Karpas-422 (cell line): Measurements from ENCODE around the gene CILP. TPM values are rescaled to one million over a fixed set of nuclear protein-coding genes. Genes with fewer than 3 reads are reported as not detected.

ENCODE experiments used
- DNase-seq: peaks from one replicate; pipeline ENCODE4 v3.0.0-alpha.2; 2015
- H2AFZ ChIP-seq: fragments of 200-600 bp; sonication (generic); 2 replicates; pipeline ENCODE4 v1.6.1; 2014; ENCODE audit warnings: antibody characterized with exemption, low read length, mixed read lengths
- H3K27ac ChIP-seq: fragments of 200-600 bp; sonication (generic); 2 replicates; pipeline ENCODE4 v1.5.1; 2014; ENCODE audit warnings: mild to moderate bottlenecking, low read length, moderate library complexity
- H3K27me3 ChIP-seq: fragments of 200-600 bp; sonication (generic); 2 replicates; pipeline ENCODE4 v1.6.1; 2014; ENCODE audit warnings: low read length, mixed read lengths
- H3K36me3 ChIP-seq: fragments of 200-600 bp; sonication (generic); 2 replicates; pipeline ENCODE4 v1.6.1; 2014; ENCODE audit warnings: low read length, mixed read lengths; ENCODE audit not compliant: insufficient read depth
- H3K4me1 ChIP-seq: fragments of 200-600 bp; sonication (generic); 2 replicates; pipeline ENCODE4 v1.6.1; 2014; ENCODE audit warnings: mild to moderate bottlenecking, low read length, mixed read lengths
- H3K4me2 ChIP-seq: fragments of 200-600 bp; sonication (generic); 2 replicates; pipeline ENCODE4 v1.6.1; 2014; ENCODE audit warnings: low read length, low read depth, mild to moderate bottlenecking; ENCODE audit not compliant: poor library complexity, severe bottlenecking
- H3K4me3 ChIP-seq: fragments of 200-600 bp; sonication (generic); 2 replicates; pipeline ENCODE4 v1.5.1; 2014; ENCODE audit warnings: mild to moderate bottlenecking, antibody characterized with exemption, low read length, mixed read lengths
- H3K79me2 ChIP-seq: fragments of 200-600 bp; sonication (generic); 2 replicates; pipeline ENCODE4 v1.6.1; 2014; ENCODE audit warnings: mild to moderate bottlenecking, low read length, mixed read lengths
- H3K9ac ChIP-seq: fragments of 200-600 bp; sonication (generic); 2 replicates; pipeline ENCODE4 v1.6.0; 2014; ENCODE audit warnings: low read length
- H3K9me2 ChIP-seq: fragments of 200-600 bp; sonication (generic), shearing (Covaris generic); replicated peaks from 2 replicates; pipeline ENCODE4 v1.6.0; 2014; ENCODE audit warnings: mild to moderate bottlenecking, low read length, moderate library complexity; ENCODE audit not compliant: insufficient read depth
- H3K9me3 ChIP-seq: fragments of 300-700, 200-600 bp; sonication (generic); 2 replicates; pipeline ENCODE4 v1.6.1; 2014; ENCODE audit warnings: low read length, mixed read lengths
- H4K20me1 ChIP-seq: fragments of 200-600 bp; sonication (generic); 2 replicates; pipeline ENCODE4 v1.6.1; 2014; ENCODE audit warnings: mild to moderate bottlenecking, antibody characterized with exemption, low read length, low read depth; ENCODE audit not compliant: insufficient read depth
- total RNA-seq: library from RNA; depleted of rRNA; stranded (reverse); fragments of >200 nt; shearing (Covaris generic); gene quantifications from 2 replicates; pipeline ENCODE4 v1.2.3, GENCODE V29; 2014; ENCODE audit warnings: low replicate concordance; rRNA removed

CILP gene
- total RNA-seq: 0.04 TPM in 1 of 2 replicates, not detected in the other

GRCh38 chr15:65210770-65211481 is at the start of gene CILP:
CILP (minus strand) TSS chr15:65211473; CDS start chr15:65209755, 1,718 bp downstream.
- no peak within 1 kb of the TSS for H3K4me3 ChIP-seq
- H3K9me2 ChIP-seq: no peaks in the 10 kb centered on the region
- H3K9me3 ChIP-seq: no peaks in the 10 kb centered on the region
- peak within 1 kb of the TSS; percentile 34; the same call in 1 of the 2 replicates for H2AFZ ChIP-seq
- peaks cover 11% of the 10 kb centered on the region for H3K4me1 ChIP-seq
- no peaks in the 10 kb centered on the region for H3K36me3 ChIP-seq
- no peaks in the 10 kb centered on the region for H3K79me2 ChIP-seq
- H3K27ac ChIP-seq: no peak within 1 kb of the TSS
- no peak within 1 kb of the TSS for H3K9ac ChIP-seq
- DNase-seq: no peak
- no peak within 1 kb of the TSS for H3K4me2 ChIP-seq
- H3K27me3 ChIP-seq: no peaks in the 10 kb centered on the region
- H4K20me1 ChIP-seq: no peaks in the 10 kb centered on the region

GRCh38 chr15:65260968-65261367 is 49.7 kb upstream of the CILP start:
- no peaks in the 10 kb centered on the region for H3K79me2 ChIP-seq
- H3K4me2 ChIP-seq: no peak overlapping the region
- DNase-seq: no peak
- H3K9ac ChIP-seq: no peak overlapping the region
- 0 out of 2 replicates have a peak, but pooled peaks cover 4% of the 10 kb centered on the region for H3K36me3 ChIP-seq
- H3K4me3 ChIP-seq: no peak overlapping the region
- H3K27me3 ChIP-seq: no peaks in the 10 kb centered on the region
- no peaks in the 10 kb centered on the region for H4K20me1 ChIP-seq
- no peaks in the 10 kb centered on the region for H3K4me1 ChIP-seq
- H2AFZ ChIP-seq: no peak overlapping the region
- H3K27ac ChIP-seq: no peak overlapping the region
- H3K9me2 ChIP-seq: no peaks in the 10 kb centered on the region
- no peaks in the 10 kb centered on the region for H3K9me3 ChIP-seq

GRCh38 chr15:65259367-65259797 is 48.1 kb upstream of the CILP start:
- 0 out of 2 replicates have a peak, but pooled peaks cover 4% of the 10 kb centered on the region for H3K36me3 ChIP-seq

GRCh38 chr15:65258375-65259262 is 47.3 kb upstream of the CILP start:
- H3K36me3 ChIP-seq: 0 out of 2 replicates have a peak, but pooled peaks cover 4% of the 10 kb centered on the region
- H3K4me3 ChIP-seq: no peak overlapping the region
- no peaks in the 10 kb centered on the region for H3K27me3 ChIP-seq

More at GRCh38 chr15:65259367-65259797, 48.1 kb upstream of the CILP start:
- Histone ChIP-seq H3K4me1 (no peaks in the 10 kb centered on the region), H3K9ac (no peak overlapping the region), H3K4me3 (no peak overlapping the region), H3K27me3 (no peaks in the 10 kb centered on the region), H2AFZ (no peak overlapping the region), H3K79me2 (no peaks in the 10 kb centered on the region), H4K20me1 (no peaks in the 10 kb centered on the region), H3K4me2 (no peak overlapping the region), H3K9me2 (no peaks in the 10 kb centered on the region), H3K9me3 (no peaks in the 10 kb centered on the region), H3K27ac (no peak overlapping the region)
- no peak for DNase-seq

GRCh38 chr15:65255486-65256140 is 44.3 kb upstream of the CILP start:
- no peaks in the 10 kb centered on the region for H3K79me2 ChIP-seq
- no peaks in the 10 kb centered on the region for H3K9me3 ChIP-seq
- 0 out of 2 replicates have a peak, but pooled peaks cover 2% of the 10 kb centered on the region for H3K36me3 ChIP-seq
- no peaks in the 10 kb centered on the region for H3K27me3 ChIP-seq
- no peaks in the 10 kb centered on the region for H4K20me1 ChIP-seq
- no peaks in the 10 kb centered on the region for H3K4me1 ChIP-seq
- DNase-seq: no peak
- H3K9ac ChIP-seq: no peak overlapping the region
- H3K4me3 ChIP-seq: no peak overlapping the region
- H2AFZ ChIP-seq: no peak overlapping the region
- H3K27ac ChIP-seq: no peak overlapping the region
- no peak overlapping the region for H3K4me2 ChIP-seq
- H3K9me2 ChIP-seq: no peaks in the 10 kb centered on the region

More at GRCh38 chr15:65258375-65259262, 47.3 kb upstream of the CILP start:
- DNase-seq: no peak
- Histone ChIP-seq H3K4me2 (no peak overlapping the region), H3K9me3 (no peaks in the 10 kb centered on the region), H3K9me2 (no peaks in the 10 kb centered on the region), H3K4me1 (no peaks in the 10 kb centered on the region), H2AFZ (no peak overlapping the region), H4K20me1 (no peaks in the 10 kb centered on the region), H3K79me2 (no peaks in the 10 kb centered on the region), H3K27ac (no peak overlapping the region), H3K9ac (no peak overlapping the region)

- Histone ChIP-seq H3K4me1 (no peaks in the 10 kb centered on the region), H3K27me3 (no peaks in the 10 kb centered on the region), H3K4me3 (no peak overlapping the region), H3K4me2 (no peak overlapping the region), H3K79me2 (no peaks in the 10 kb centered on the region), H3K9me2 (no peaks in the 10 kb centered on the region), H2AFZ (no peak overlapping the region), H3K9me3 (no peaks in the 10 kb centered on the region), H4K20me1 (no peaks in the 10 kb centered on the region), H3K9ac (no peak overlapping the region), H3K36me3 (no peaks in the 10 kb centered on the region), H3K27ac (no peak overlapping the region)
- DNase-seq: no peak
These were observed 43.5 kb upstream of the CILP start for GRCh38 chr15:65254758-65255157.

- DNase-seq: no peak
- no peak overlapping the region for H2AFZ ChIP-seq
- no peaks in the 10 kb centered on the region for H3K9me2 ChIP-seq
- H3K9ac ChIP-seq: no peak overlapping the region
- no peaks in the 10 kb centered on the region for H3K36me3 ChIP-seq
- no peak overlapping the region for H3K4me3 ChIP-seq
- no peaks in the 10 kb centered on the region for H3K9me3 ChIP-seq
- no peaks in the 10 kb centered on the region for H3K27me3 ChIP-seq
- no peaks in the 10 kb centered on the region for H3K79me2 ChIP-seq
- H3K4me1 ChIP-seq: no peaks in the 10 kb centered on the region
- no peak overlapping the region for H3K4me2 ChIP-seq
- no peaks in the 10 kb centered on the region for H4K20me1 ChIP-seq
- no peak overlapping the region for H3K27ac ChIP-seq
These were observed 43.1 kb upstream of the CILP start for GRCh38 chr15:65254356-65254755.
